Brain microvascular endothelial cell (primary cell): ENCODE measurements around the gene SORCS1.

ENCODE experiments used
- DNase-seq: peaks from one replicate; pipeline ENCODE4 v3.0.0-alpha.2; 2020
- H3K27ac ChIP-seq: fragments of 250-450 bp; sonication (Bioruptor Pico); 2 replicates; pipeline ENCODE4 v1.5.1; 2020; ENCODE audit warnings: mild to moderate bottlenecking, moderate library complexity
- H3K27me3 ChIP-seq: fragments of 250-450 bp; sonication (Bioruptor Pico); replicated peaks from 2 replicates; pipeline ENCODE4 v1.5.1; 2020; ENCODE audit warnings: mild to moderate bottlenecking
- H3K36me3 ChIP-seq: fragments of 250-450 bp; sonication (Bioruptor Pico); replicated peaks from 2 replicates; pipeline ENCODE4 v1.5.1; 2020; ENCODE audit warnings: mild to moderate bottlenecking
- H3K4me3 ChIP-seq: 2 replicates; pipeline ENCODE4 v1.5.1; 2011; ENCODE audit warnings: low read depth, mild to moderate bottlenecking, control low read depth, low read length, moderate library complexity
- CTCF ChIP-seq: IDR thresholded peaks from 2 replicates; pipeline ENCODE4 v1.5.1; 2011; ENCODE audit warnings: low read depth, mild to moderate bottlenecking, moderate library complexity, low read length, control low read depth, inconsistent platforms; ENCODE audit errors: missing control alignments
- in situ Hi-C: cut with HindIII; loops from 2 replicates; pipeline ENCODE4 v1.10.0; 2017; ENCODE audit warnings: low sequenced_read_pairs, low pct_ligation_motif_present

The SORCS1 gene

GRCh38 chr10:106957823-106958588 lies 206.5 kb downstream of the SORCS1 start:
- no peak for DNase-seq
- no peak for TF ChIP-seq CTCF
- in situ Hi-C loops = no loop called here

GRCh38 chr10:106956216-106956915 lies 208.1 kb downstream of the SORCS1 start:
- no peak overlapping the region for H3K27ac ChIP-seq
- in situ Hi-C loops = no loop called here
- H3K27me3 ChIP-seq = no peaks in the 10 kb centered on the region
- H3K4me3 ChIP-seq = no peak overlapping the region
- no peak for DNase-seq
- no peak for TF ChIP-seq CTCF
- no peaks in the 10 kb centered on the region for H3K36me3 ChIP-seq

More at GRCh38 chr10:106957823-106958588, 206.5 kb downstream of the SORCS1 start:
- Histone ChIP-seq H3K4me3 (no peak overlapping the region), H3K36me3 (no peaks in the 10 kb centered on the region), H3K27ac (no peak overlapping the region), H3K27me3 (no peaks in the 10 kb centered on the region)

GRCh38 chr10:106955133-106955532 lies 209.4 kb downstream of the SORCS1 start:
- in situ Hi-C loops = no loop called here
- H3K4me3 ChIP-seq = no peak overlapping the region
- no peaks in the 10 kb centered on the region for H3K36me3 ChIP-seq
- TF ChIP-seq CTCF = no peak
- no peak for DNase-seq
- H3K27me3 ChIP-seq = no peaks in the 10 kb centered on the region
- H3K27ac ChIP-seq = no peak overlapping the region

GRCh38 chr10:106952033-106952432 lies 212.5 kb downstream of the SORCS1 start:
- no peak for DNase-seq
- Histone ChIP-seq H3K27me3 (no peaks in the 10 kb centered on the region), H3K27ac (no peak overlapping the region), H3K4me3 (no peak overlapping the region), H3K36me3 (no peaks in the 10 kb centered on the region)
- TF ChIP-seq CTCF = no peak
- in situ Hi-C loops = no loop called here

GRCh38 chr10:106949680-106950478 lies 214.6 kb downstream of the SORCS1 start:
- Histone ChIP-seq H3K36me3 (no peaks in the 10 kb centered on the region), H3K4me3 (no peak overlapping the region), H3K27me3 (no peaks in the 10 kb centered on the region), H3K27ac (no peak overlapping the region)
- no peak for DNase-seq
- in situ Hi-C loops = no loop called here
- TF ChIP-seq CTCF = no peak
